Retinal pigment epithelial cell (primary cell): ENCODE measurements around the gene SLC5A5.
A peak's percentile ranks its signal among the peaks of the same experiment; 100 is the strongest.

ENCODE experiments used
- DNase-seq: peaks from one replicate; pipeline ENCODE4 v3.0.0-alpha.2; 2010; ENCODE audit warnings: low read depth
- H3K4me3 ChIP-seq: 2 replicates; pipeline ENCODE4 v1.5.1; 2011; ENCODE audit warnings: mild to moderate bottlenecking, low read length, control low read depth, moderate library complexity
- TF ChIP-seq, protein P1 (sequence below): conservative IDR thresholded peaks from 2 replicates; pipeline ENCODE4 v1.5.1; 2011; ENCODE audit warnings: low read depth, low read length, control low read depth, inconsistent platforms

Gene SLC5A5

DNA sequence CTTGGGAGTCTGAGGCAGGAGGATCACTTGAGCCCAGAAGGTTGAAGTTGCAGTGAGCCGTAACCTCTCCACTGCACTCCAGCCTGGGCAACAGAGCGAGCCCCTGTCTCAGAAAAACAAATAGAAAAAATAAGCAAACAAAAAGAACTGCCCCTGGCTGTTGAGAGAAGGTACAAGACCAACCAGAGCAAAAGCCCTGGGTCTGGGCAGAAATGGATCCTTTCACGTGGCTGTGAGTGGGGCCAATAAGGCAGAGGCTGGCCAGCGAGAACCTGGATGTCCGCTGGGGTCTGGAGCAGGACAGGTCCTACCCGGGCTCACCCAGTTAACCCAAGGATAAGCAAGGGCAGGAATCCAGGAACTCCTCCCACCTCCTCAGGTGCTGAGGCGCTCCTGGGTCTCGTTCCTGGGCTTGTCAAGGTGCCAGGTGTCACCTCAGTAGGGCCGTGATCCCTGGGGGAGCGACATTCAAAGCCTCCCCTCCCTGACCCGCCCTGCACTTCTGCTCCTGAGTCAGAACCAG is 4.7 kb upstream of the SLC5A5 start:
- no peak for DNase-seq
- TF ChIP-seq, protein P1, sequence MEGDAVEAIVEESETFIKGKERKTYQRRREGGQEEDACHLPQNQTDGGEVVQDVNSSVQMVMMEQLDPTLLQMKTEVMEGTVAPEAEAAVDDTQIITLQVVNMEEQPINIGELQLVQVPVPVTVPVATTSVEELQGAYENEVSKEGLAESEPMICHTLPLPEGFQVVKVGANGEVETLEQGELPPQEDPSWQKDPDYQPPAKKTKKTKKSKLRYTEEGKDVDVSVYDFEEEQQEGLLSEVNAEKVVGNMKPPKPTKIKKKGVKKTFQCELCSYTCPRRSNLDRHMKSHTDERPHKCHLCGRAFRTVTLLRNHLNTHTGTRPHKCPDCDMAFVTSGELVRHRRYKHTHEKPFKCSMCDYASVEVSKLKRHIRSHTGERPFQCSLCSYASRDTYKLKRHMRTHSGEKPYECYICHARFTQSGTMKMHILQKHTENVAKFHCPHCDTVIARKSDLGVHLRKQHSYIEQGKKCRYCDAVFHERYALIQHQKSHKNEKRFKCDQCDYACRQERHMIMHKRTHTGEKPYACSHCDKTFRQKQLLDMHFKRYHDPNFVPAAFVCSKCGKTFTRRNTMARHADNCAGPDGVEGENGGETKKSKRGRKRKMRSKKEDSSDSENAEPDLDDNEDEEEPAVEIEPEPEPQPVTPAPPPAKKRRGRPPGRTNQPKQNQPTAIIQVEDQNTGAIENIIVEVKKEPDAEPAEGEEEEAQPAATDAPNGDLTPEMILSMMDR, result no peak

DNA sequence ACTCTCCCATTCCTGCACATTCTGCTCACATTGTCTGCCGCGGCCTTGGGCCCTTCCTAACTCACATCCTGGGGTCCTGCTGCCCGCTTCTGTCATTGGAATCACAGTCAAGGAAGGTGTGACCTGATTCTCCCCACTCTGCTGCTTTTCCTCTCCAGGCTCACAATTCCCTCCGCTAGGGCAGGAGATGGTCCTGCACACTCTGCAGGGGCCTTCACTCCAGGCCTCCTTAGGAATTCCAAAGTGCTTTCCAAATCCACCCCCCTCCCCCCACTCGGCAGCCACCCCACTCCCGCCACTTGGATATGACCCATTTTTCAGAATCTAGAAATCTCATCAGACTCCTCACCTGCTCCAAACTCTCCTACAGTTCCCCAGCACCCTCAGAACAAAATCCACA is 3.1 kb upstream of the SLC5A5 start:
- TF ChIP-seq, protein P1, result no peak
- no peak overlapping the region for H3K4me3 ChIP-seq
- DNase-seq, result no peak

More for the DNA sequence above, 4.7 kb upstream of the SLC5A5 start:
- no peak overlapping the region for H3K4me3 ChIP-seq

DNA sequence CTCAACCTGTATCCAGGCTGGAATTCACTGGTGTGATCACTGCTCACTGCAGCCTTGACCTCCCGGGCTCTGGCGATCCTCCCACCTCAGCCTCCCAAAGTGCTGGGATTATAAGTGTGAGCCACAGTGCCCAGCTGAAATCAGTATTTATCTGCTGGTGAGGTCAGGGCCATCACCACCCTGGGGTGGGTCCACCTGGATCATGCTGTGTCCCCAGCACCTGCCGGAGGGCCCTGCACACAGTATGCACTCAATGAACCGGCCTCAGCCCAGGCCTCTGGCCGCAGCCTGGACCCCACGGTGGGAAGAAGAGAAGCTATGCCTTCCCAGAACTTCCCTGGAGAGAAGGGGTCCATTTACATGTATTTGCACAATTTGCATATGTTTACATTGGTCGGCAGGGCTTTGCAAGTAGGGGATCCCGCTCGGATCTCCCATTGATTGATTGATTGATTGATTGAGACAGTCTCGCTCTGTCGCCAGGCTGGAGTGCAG is 2.6 kb upstream of the SLC5A5 start:
- H3K4me3 ChIP-seq, result no peak overlapping the region
- TF ChIP-seq, protein P1, result no peak
- no peak for DNase-seq

DNA sequence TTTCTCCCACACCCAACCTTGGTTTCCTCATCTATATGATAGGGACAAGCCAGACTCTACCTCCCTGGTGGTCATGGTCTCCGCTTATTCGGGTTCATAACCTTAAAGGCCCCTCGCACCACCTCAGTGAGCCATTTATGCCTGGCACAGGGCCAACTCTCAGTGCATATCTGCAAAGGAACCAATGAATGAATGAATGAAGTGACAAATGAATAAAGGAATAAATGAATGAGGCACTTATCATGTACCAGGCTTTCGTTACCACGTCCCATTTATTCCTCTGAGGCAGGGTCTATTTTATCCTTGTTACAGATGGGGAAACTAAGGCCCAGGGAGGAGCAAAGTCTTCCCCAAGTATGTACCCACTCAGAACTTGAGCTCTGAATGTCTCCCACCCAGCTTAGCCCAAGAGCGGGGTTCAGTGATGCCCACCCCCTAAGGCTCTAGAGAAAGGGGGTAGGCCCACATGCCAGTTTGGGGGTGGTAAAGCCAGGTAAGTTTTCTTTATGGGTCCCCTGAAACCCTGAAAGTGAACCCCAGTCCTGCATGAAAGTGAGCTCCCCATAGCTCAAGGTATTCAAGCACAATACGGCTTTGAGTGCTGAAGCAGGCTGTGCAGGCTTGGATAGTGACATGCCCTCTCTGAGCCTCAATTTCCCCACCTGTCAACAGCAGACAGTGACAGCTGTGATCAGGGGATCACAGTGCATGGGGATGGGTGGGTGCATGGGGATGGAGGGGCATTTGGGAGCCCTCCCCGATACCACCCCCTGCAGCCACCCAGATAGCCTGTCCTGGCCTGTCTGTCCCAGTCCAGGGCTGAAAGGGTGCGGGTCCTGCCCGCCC is 490 bp upstream of the SLC5A5 start:
- no peak for DNase-seq
- TF ChIP-seq, protein P1, result no peak
- H3K4me3 ChIP-seq, result no peak overlapping the region

DNA sequence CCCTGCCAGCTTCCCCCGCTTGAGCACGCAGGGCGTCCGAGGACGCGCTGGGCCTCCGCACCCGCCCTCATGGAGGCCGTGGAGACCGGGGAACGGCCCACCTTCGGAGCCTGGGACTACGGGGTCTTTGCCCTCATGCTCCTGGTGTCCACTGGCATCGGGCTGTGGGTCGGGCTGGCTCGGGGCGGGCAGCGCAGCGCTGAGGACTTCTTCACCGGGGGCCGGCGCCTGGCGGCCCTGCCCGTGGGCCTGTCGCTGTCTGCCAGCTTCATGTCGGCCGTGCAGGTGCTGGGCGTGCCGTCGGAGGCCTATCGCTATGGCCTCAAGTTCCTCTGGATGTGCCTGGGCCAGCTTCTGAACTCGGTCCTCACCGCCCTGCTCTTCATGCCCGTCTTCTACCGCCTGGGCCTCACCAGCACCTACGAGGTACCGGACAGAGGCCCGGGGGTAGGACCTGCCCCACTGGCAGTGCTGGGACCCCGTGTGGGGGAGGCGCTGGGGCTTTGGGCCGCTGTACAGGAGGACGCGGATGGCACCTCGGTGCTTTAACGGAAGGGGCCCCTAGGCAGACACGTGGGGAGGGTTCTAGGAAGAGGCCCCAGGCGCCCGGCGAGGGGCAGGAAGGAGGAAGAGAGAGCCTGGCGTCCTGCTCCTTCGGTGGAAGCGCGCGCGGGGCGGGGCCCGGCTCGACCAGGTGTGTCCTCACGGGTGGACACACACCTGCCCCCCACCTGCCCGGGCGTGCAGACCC is 681 bp downstream of the SLC5A5 start:
- TF ChIP-seq, protein P1, result no peak
- H3K4me3 ChIP-seq, result no peak overlapping the region
- no peak for DNase-seq

DNA sequence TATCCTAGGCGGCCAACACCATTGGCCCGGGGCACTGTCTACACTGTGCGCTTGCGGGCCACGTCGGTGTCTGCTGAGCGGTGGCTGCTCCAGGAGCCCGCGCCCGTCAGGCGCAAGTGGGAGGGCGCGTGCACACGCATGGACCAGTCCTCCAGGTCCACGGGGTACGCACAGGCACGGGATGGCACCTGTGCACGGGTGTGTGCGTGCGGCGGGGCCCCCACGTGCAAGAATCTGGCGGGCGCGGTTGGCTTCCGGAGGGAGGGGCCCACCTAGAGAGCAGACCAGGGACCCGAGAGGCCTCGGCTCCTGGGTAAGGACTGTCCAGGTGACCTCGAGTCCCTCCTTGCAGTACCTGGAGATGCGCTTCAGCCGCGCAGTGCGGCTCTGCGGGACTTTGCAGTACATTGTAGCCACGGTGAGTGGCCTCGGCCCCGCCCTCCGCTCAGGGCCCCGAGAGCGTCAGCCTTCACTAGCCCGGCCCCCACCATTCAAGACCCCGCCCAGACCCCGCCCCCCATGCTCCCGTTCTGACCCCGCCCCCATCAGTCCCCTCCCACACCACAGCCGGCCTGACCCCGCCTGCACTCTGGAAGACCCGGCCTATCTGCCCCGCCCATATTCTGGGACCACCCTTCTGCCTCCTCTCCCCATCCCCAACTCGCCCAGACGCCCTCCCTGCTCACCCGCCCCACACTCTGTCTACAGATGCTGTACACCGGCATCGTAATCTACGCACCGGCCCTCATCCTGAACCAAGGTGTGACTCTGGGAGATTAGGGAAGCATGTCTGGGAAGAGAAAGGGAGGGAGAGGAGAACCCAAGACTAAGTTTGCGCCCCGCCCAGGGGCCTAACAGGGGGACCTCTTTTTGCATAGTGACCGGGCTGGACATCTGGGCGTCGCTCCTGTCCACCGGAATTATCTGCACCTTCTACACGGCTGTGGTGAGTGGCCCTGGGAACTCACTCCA is 2.3 kb downstream of the SLC5A5 start:
- TF ChIP-seq, protein P1, result no peak
- no peak for DNase-seq
- peak overlapping the region; percentile 14 for H3K4me3 ChIP-seq
